Mammary epithelial cell (primary cell): ENCODE measurements around the gene PRDM13.

Experiments used
- EZH2 ChIP-seq: IDR thresholded peaks from 2 replicates; pipeline ENCODE4 v1.6.1; 2012; ENCODE audit warnings: low read length, inconsistent platforms, borderline replicate concordance
- TF ChIP-seq, protein P1 (sequence below), 2 donors: IDR thresholded peaks in 1 of 2; conservative IDR thresholded peaks in 1 of 2; 2 replicates each; pipeline ENCODE4 v1.5.1; 2011 to 2012; ENCODE audit warnings: inconsistent platforms in 2 of 2, low read length in 2 of 2, mild to moderate bottlenecking in 2 of 2, control low read depth in 1 of 2, low read depth in 1 of 2; ENCODE audit not compliant: insufficient read depth in 1 of 2; ENCODE audit errors: extremely low read depth in 1 of 2

DNA sequence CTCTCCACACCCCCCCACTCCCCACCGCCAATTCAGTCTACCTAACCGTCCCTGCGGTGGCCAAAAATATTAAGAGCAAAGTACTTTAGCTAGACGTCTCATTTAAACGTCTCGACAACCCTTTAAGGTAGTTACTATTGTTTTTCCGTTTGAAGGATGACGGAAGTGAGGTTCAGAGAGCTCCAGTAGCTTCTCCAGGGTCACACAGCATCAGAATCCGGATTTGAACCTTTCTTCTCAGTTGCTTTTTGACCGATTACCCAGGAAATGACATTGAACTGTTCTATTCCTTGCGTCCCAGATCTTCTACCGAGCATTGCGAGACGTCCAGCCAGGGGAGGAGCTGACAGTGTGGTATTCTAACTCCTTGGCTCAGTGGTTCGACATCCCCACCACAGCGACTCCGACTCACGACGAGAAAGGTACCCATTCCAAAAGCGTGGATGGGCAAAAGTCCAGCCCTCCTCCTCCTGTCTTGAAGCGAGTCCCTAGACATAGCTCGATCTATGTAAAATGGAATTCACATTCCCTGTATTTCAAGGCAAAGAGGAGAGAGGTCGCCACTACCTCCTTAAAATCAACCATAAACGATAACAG is 2.4 kb downstream of the PRDM13 start:
- TF ChIP-seq EZH2, result peak; percentile 87
- TF ChIP-seq, protein P1, sequence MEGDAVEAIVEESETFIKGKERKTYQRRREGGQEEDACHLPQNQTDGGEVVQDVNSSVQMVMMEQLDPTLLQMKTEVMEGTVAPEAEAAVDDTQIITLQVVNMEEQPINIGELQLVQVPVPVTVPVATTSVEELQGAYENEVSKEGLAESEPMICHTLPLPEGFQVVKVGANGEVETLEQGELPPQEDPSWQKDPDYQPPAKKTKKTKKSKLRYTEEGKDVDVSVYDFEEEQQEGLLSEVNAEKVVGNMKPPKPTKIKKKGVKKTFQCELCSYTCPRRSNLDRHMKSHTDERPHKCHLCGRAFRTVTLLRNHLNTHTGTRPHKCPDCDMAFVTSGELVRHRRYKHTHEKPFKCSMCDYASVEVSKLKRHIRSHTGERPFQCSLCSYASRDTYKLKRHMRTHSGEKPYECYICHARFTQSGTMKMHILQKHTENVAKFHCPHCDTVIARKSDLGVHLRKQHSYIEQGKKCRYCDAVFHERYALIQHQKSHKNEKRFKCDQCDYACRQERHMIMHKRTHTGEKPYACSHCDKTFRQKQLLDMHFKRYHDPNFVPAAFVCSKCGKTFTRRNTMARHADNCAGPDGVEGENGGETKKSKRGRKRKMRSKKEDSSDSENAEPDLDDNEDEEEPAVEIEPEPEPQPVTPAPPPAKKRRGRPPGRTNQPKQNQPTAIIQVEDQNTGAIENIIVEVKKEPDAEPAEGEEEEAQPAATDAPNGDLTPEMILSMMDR (conservative IDR thresholded peaks at IDR 0.05 in 1 of 2, IDR thresholded peaks at IDR 0.05 in 1 of 2; ENCODE audit: extremely low read depth in 1 of 2, insufficient read depth in 1 of 2, low read depth in 1 of 2, low read length in 2 of 2), result no peak
